Tibial nerve (tissue), 4 donors: ENCODE results near the gene DMWD.

Source experiments
- EP300 ChIP-seq, 2 donors: sonication (generic); formaldehyde crosslinking; IDR thresholded peaks; one replicate each; pipeline ENCODE4 v1.6.1; 2017; ENCODE audit warnings: antibody characterized with exemption in 2 of 2, mild to moderate bottlenecking in 1 of 2
- POLR2A ChIP-seq, 2 donors: fragments of 450-650 bp; IDR thresholded peaks; one replicate each; pipeline ENCODE4 v1.6.1; 2017; ENCODE audit warnings: antibody characterized with exemption in 2 of 2, mild to moderate bottlenecking in 2 of 2, moderate library complexity in 2 of 2
- TF ChIP-seq, protein P1 (sequence below), 5 experiments: fragments of 200-600 bp in 3 of 5; fragments of 450-650 bp in 2 of 5; sonication (generic) in 3 of 5; IDR thresholded peaks; one replicate each; pipeline ENCODE4 v1.5.1; 2016 to 2019; ENCODE audit warnings: antibody characterized with exemption in 5 of 5, mild to moderate bottlenecking in 3 of 5, moderate library complexity in 2 of 5

- TF ChIP-seq, protein P1, sequence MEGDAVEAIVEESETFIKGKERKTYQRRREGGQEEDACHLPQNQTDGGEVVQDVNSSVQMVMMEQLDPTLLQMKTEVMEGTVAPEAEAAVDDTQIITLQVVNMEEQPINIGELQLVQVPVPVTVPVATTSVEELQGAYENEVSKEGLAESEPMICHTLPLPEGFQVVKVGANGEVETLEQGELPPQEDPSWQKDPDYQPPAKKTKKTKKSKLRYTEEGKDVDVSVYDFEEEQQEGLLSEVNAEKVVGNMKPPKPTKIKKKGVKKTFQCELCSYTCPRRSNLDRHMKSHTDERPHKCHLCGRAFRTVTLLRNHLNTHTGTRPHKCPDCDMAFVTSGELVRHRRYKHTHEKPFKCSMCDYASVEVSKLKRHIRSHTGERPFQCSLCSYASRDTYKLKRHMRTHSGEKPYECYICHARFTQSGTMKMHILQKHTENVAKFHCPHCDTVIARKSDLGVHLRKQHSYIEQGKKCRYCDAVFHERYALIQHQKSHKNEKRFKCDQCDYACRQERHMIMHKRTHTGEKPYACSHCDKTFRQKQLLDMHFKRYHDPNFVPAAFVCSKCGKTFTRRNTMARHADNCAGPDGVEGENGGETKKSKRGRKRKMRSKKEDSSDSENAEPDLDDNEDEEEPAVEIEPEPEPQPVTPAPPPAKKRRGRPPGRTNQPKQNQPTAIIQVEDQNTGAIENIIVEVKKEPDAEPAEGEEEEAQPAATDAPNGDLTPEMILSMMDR (IDR thresholded peaks at IDR 0.05) = no peak
- TF ChIP-seq POLR2A (IDR thresholded peaks at IDR 0.05) (peak; percentile 90), EP300 (IDR thresholded peaks at IDR 0.05) (peak; percentile 95 to 98)
Measured at GRCh38 chr19:45768984-45769782, 23.5 kb downstream of the DMWD start, which contains the start of gene SIX5.
